ENCODE measurements around the gene IL6ST.

DNA sequence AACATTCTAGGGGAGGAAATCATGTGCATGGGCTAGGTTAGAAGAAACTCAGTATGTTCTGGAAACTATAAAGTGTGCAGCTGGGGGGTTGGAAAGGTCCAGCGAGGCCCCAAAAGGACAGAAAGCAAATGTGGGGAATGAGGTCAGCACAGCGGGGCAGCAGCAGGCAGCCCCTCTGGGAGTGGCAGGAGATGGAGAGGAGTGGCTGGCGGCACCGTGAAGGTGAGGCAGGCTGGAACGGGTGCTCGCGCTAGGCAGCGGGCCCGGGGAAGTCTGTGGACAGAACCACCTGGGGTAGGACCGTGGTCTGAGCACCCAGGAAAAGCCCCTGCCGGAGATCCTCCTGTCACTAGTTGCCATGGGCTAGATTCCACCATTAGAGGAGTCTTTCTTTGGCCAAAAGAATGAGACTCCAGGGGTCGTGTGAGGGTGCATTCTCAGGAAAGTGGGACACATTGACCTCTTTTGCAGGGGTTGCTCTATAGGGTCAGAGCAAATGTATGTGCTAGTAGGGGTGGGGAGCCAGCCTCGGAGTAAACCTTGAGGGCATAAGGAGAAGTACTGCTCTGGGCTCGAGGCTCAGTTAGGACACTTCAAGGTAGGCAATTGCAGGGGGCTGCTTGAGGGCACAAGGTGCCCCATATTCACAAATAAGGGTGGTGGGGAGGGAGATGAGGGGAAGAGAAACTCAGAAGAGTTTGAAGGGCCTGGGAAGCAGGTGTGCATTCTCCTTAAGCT lies 61.2 kb downstream of the IL6ST start:
- TF ChIP-seq, protein P1, sequence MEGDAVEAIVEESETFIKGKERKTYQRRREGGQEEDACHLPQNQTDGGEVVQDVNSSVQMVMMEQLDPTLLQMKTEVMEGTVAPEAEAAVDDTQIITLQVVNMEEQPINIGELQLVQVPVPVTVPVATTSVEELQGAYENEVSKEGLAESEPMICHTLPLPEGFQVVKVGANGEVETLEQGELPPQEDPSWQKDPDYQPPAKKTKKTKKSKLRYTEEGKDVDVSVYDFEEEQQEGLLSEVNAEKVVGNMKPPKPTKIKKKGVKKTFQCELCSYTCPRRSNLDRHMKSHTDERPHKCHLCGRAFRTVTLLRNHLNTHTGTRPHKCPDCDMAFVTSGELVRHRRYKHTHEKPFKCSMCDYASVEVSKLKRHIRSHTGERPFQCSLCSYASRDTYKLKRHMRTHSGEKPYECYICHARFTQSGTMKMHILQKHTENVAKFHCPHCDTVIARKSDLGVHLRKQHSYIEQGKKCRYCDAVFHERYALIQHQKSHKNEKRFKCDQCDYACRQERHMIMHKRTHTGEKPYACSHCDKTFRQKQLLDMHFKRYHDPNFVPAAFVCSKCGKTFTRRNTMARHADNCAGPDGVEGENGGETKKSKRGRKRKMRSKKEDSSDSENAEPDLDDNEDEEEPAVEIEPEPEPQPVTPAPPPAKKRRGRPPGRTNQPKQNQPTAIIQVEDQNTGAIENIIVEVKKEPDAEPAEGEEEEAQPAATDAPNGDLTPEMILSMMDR (IDR thresholded peaks at IDR 0.05), result no peak
- TF ChIP-seq POLR2A (IDR thresholded peaks at IDR 0.05) (no peak), POLR2AphosphoS5 (IDR thresholded peaks at IDR 0.05) (no peak)

Measured in breast epithelium (tissue), 3 donors.